HepG2 (cell line): Measurements from ENCODE around the gene MYL6. TPM values are rescaled to one million over a fixed set of nuclear protein-coding genes. Genes with fewer than 3 reads are reported as not detected.

ENCODE experiments used
- FOXP1 ChIP-seq, 2 experiments: fragments of 450-650 bp in 1 of 2; IDR thresholded peaks; 2 replicates each; pipeline ENCODE4 v1.6.1; 2017 to 2018; ENCODE audit warnings: antibody characterized with exemption in 1 of 2
- MNT ChIP-seq: fragments of 450-650 bp; IDR thresholded peaks from 2 replicates; pipeline ENCODE4 v1.6.1; 2016
- SP5 ChIP-seq: IDR thresholded peaks from 2 replicates; pipeline ENCODE4 v1.6.1; 2016; ENCODE audit warnings: low read depth, borderline replicate concordance
- THAP11 ChIP-seq: IDR thresholded peaks from 2 replicates; pipeline ENCODE4 v1.6.1; 2016; ENCODE audit warnings: missing biosample characterization, missing genetic modification reagents
- TOPORS ChIP-seq: sonication (generic); formaldehyde crosslinking; IDR thresholded peaks from 2 replicates; pipeline ENCODE4 v1.8.0; 2023; ENCODE audit warnings: mild to moderate bottlenecking, missing genetic modification reagents
- ZNF138 ChIP-seq: sonication (generic); formaldehyde crosslinking; IDR thresholded peaks from 2 replicates; pipeline ENCODE4 v1.5.0; 2020; ENCODE audit warnings: mild to moderate bottlenecking, low read depth, missing genetic modification reagents
- ZNF230 ChIP-seq: sonication (generic); formaldehyde crosslinking; IDR thresholded peaks from 2 replicates; pipeline ENCODE4 v1.4.0; 2020; ENCODE audit warnings: mild to moderate bottlenecking, missing genetic modification reagents
- ZNF577 ChIP-seq: sonication (generic); formaldehyde crosslinking; IDR thresholded peaks from 2 replicates; pipeline ENCODE4 v1.4.0; 2020; ENCODE audit warnings: mild to moderate bottlenecking, low read depth, missing genetic modification reagents, borderline replicate concordance
- ZNF619 ChIP-seq: sonication (generic); formaldehyde crosslinking; IDR thresholded peaks from 2 replicates; pipeline ENCODE4 v1.4.0; 2020; ENCODE audit warnings: mild to moderate bottlenecking, missing genetic modification reagents
- ZNF691 ChIP-seq: sonication (generic); formaldehyde crosslinking; IDR thresholded peaks from 2 replicates; pipeline ENCODE4 v1.4.0; 2020; ENCODE audit warnings: missing genetic modification reagents, low read depth, mild to moderate bottlenecking, borderline replicate concordance
- ZNF710 ChIP-seq: sonication (generic); formaldehyde crosslinking; IDR thresholded peaks from 2 replicates; pipeline ENCODE4 v1.5.0; 2020; ENCODE audit warnings: mild to moderate bottlenecking, missing genetic modification reagents, borderline replicate concordance
- ZNF746 ChIP-seq: sonication (generic); formaldehyde crosslinking; IDR thresholded peaks from 2 replicates; pipeline ENCODE4 v1.8.0; 2022; ENCODE audit warnings: mild to moderate bottlenecking, missing genetic modification reagents
- polyA plus RNA-seq, 8 experiments: library from polyadenylated mRNA; depleted of rRNA in 3 of 8; stranded (reverse) in 7 of 8; unstranded in 1 of 8; fragments of >200 nt; fragmentation: Illumina TruSeq in 4 of 8; extraction: Trizol in 4 of 8; gene quantifications; 2 replicates each; pipeline versions ENCODE4 v1.2.1 to v1.2.3, GENCODE V29; 2011 to 2016; ENCODE audit warnings: low read depth in 4 of 8, missing spikeins in 1 of 8, mixed read lengths in 1 of 8; ENCODE audit not compliant: insufficient read depth in 1 of 8
- total RNA-seq, 5 experiments: library from RNA; depleted of rRNA; stranded (reverse); fragments of >200 nt; fragmentation: Illumina TruSeq; extraction: Trizol; gene quantifications; 2 replicates each; pipeline ENCODE4 v1.2.3, GENCODE V29; 2016; ENCODE audit warnings: low read depth in 1 of 5
- TF ChIP-seq, protein P1 (sequence below): fragments of 450-650 bp; IDR thresholded peaks from 2 replicates; pipeline ENCODE4 v1.6.1; 2017; ENCODE audit warnings: mild to moderate bottlenecking
- TF ChIP-seq, protein P2 (sequence below): IDR thresholded peaks from 2 replicates; pipeline ENCODE4 v1.6.1; 2012; ENCODE audit warnings: inconsistent platforms
- TF ChIP-seq, protein P3 (sequence below): conservative IDR thresholded peaks from 2 replicates; pipeline ENCODE4 v1.6.1; 2018; ENCODE audit warnings: missing genetic modification reagents
- TF ChIP-seq, protein P4 (sequence below): sonication (generic); formaldehyde crosslinking; conservative IDR thresholded peaks from 2 replicates; pipeline ENCODE4 v1.4.0; 2020; ENCODE audit warnings: missing genetic modification reagents
- TF ChIP-seq, protein P5 (sequence below): sonication (generic); formaldehyde crosslinking; IDR thresholded peaks from 2 replicates; pipeline ENCODE4 v1.4.0; 2020; ENCODE audit warnings: missing genetic modification reagents

MYL6 gene
- total and polyA plus RNA-seq, 2 of the 13 experiments (the other 11 are each of a cell fraction or from before 2014, with no cell fraction given), result 1,127 to 1,192 TPM

GRCh38 chr12:56189918-56190694 is 31.9 kb downstream of the MYL6 start (continued):
- TF ChIP-seq, protein P1, sequence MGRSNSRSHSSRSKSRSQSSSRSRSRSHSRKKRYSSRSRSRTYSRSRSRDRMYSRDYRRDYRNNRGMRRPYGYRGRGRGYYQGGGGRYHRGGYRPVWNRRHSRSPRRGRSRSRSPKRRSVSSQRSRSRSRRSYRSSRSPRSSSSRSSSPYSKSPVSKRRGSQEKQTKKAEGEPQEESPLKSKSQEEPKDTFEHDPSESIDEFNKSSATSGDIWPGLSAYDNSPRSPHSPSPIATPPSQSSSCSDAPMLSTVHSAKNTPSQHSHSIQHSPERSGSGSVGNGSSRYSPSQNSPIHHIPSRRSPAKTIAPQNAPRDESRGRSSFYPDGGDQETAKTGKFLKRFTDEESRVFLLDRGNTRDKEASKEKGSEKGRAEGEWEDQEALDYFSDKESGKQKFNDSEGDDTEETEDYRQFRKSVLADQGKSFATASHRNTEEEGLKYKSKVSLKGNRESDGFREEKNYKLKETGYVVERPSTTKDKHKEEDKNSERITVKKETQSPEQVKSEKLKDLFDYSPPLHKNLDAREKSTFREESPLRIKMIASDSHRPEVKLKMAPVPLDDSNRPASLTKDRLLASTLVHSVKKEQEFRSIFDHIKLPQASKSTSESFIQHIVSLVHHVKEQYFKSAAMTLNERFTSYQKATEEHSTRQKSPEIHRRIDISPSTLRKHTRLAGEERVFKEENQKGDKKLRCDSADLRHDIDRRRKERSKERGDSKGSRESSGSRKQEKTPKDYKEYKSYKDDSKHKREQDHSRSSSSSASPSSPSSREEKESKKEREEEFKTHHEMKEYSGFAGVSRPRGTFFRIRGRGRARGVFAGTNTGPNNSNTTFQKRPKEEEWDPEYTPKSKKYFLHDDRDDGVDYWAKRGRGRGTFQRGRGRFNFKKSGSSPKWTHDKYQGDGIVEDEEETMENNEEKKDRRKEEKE, result no peak
- TF ChIP-seq THAP11 (peak; percentile 77), ZNF691 (CRISPR knock-in tag) (peak; percentile 56; the same call in 1 of the 2 replicates), ZNF619 (CRISPR knock-in tag) (peak; percentile 43; the same call in 1 of the 2 replicates), MNT (no peak), ZNF746 (CRISPR knock-in tag) (no peak; the same call in 1 of the 2 replicates), ZNF138 (CRISPR knock-in tag) (no peak), TOPORS (CRISPR knock-in tag) (peak; percentile 69), SP5 (CRISPR knock-in tag) (no peak), ZNF230 (no peak), FOXP1 (IDR thresholded peaks at IDR 0.05) (no peak), FOXP1 (CRISPR knock-in tag; IDR thresholded peaks at IDR 0.05) (no peak), ZNF710 (CRISPR knock-in tag) (no peak; the same call in 1 of the 2 replicates), ZNF577 (CRISPR knock-in tag) (no peak)
- TF ChIP-seq, protein P2, sequence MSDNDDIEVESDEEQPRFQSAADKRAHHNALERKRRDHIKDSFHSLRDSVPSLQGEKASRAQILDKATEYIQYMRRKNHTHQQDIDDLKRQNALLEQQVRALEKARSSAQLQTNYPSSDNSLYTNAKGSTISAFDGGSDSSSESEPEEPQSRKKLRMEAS, result peak; percentile 60
- TF ChIP-seq, protein P3, sequence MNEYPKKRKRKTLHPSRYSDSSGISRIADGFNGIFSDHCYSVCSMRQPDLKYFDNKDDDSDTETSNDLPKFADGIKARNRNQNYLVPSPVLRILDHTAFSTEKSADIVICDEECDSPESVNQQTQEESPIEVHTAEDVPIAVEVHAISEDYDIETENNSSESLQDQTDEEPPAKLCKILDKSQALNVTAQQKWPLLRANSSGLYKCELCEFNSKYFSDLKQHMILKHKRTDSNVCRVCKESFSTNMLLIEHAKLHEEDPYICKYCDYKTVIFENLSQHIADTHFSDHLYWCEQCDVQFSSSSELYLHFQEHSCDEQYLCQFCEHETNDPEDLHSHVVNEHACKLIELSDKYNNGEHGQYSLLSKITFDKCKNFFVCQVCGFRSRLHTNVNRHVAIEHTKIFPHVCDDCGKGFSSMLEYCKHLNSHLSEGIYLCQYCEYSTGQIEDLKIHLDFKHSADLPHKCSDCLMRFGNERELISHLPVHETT (CRISPR knock-in tag), result 0 out of 2 replicates have a peak, but pooled peaks have one; percentile 18
- TF ChIP-seq, protein P4, sequence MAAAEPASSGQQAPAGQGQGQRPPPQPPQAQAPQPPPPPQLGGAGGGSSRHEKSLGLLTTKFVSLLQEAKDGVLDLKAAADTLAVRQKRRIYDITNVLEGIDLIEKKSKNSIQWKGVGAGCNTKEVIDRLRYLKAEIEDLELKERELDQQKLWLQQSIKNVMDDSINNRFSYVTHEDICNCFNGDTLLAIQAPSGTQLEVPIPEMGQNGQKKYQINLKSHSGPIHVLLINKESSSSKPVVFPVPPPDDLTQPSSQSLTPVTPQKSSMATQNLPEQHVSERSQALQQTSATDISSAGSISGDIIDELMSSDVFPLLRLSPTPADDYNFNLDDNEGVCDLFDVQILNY (CRISPR knock-in tag), result no peak
- TF ChIP-seq, protein P5, sequence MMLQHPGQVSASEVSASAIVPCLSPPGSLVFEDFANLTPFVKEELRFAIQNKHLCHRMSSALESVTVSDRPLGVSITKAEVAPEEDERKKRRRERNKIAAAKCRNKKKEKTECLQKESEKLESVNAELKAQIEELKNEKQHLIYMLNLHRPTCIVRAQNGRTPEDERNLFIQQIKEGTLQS (CRISPR knock-in tag), result no peak
